Measurements from ENCODE around the gene TAF1A.
A peak's percentile ranks its signal among the peaks of the same experiment; 100 is the strongest.
"Not testable (repeated sequence)": the region's sequence is repeated elsewhere in the genome, so short reads cannot be mapped to it uniquely, and the experiment has no call there.

Gene TAF1A

DNA sequence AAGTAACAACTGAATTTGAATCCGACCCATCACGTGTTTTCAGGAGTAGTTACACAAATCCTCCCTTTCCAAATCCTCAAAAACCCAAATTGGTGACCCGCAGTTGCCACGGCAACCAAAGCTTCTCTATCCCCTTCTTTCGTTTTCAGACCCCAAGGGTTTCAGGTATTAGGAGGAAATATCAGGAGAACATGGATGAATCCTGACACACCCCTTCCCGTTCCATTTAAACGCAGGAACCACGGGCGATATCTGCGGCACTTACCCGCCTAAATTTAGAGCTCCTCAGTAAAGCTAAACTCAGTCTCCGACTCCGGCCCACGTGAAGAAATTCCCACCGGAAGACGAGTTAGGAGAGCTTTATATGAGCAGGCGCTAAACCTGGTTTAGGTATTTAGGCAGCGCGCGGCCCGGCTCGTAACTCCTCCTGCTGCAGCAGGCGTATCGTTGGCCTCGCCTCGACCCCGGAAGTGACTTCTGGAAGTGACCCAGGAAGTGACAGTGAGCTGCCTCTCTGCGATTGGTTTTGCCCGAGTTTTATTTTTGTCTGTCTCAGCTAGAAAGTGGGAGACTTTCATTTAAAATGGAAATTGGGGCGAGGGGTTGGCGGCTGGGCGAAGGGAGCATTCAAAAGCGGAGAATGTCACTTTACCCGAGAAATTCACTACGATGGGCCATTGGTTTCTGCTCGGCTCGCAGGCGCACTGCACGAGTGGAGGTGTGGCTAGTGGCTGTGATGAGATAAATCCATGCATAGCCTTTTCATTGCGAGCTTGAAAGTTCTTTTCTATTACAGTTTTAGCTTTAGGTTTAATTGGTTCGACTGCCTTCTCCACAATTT lies at the start of gene TAF1A:
TSS of gene TAF1A (minus strand) at position 472 of the 841 bp plus-strand sequence.
- peak; percentile 78 to 90 for DNase-seq

DNA sequence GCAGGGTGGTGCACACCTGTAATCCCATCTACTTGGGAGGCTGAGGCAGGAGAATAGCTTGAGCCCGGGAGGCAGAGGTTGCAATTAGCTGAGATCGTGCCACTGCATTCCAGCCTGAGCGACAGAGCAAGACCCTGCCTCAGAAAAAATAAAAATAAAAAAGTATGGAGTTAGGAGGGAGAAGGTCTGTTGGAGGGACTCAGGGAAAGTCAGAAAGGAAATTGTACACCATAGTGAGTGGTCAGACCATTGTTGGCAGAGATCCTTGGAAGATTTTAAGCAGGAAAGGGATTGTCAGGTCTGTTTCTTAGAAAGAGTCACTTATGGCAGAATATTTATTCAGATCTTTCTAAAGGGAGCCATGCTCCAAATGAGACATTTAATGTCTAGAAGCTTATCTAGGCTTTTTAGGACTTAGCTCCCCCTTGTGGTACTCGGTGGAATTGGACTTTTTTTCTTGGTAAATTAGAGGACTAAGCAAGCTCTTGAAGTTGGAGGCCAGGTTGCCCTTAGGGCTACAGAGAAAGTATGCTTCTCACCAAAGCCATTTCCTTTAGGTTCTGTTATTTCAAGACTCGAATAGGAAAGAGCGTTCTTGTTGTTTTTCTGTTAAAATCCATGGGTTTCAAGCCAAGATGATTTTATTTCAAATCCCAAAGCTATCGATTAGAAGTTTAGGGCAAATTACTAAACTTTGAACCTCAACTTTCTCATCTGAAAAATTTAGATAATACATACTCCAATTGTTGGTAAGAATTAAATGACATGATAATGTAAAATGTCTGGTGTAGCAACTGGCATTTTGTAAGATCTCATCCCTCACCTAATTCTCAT lies 44.7 kb upstream of the TAF1A start:
- DNase-seq: peak; percentile 14 to 82

DNA sequence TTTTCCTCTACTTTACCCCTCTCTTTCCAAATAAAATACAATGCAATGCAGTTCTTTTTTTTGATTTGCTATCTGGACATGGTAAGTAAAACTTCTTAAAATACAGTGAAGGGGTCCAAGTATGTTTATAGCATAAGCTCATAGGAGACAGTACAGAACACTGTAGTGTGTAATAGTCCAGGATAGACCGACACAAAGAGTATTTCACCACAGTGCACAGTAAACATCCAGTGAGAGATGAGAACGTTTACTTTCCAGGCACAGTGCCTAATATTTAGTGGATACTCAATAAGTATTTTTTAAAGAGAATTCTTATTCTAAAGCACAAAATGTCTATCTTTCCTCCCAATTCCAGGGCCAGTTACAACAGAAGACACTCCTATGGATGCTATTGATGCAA lies 43.0 kb upstream of the TAF1A start:
- DNase-seq: no peak

DNA sequence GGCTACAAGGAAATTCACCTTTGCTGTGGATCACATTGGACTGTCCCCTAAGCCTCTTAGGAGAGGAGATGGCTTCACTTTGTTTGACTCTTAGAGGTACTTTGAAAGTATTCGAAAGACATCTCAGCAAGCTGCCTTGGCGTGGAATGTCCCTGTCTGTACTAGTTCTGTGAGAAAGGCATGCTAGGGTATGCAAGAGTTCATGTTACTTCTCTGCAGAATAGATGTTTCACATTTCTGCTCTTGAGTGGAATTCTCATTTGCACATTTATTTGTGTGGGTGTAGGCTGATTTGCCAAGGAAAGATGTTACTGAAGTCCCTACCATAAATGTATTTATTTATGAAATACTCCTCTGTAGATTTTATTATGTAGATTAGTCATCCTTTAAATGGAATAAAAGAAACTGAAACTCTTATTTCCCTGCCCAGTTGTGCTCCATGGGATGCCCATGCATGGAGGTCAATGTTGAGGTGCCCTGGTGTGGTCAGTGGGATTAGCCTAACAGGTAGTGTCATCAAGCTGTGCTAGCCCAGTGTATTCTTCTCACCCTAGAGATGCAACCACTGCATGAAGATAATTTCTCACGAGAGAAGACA lies 42.0 kb upstream of the TAF1A start:
- no peak for DNase-seq

DNA sequence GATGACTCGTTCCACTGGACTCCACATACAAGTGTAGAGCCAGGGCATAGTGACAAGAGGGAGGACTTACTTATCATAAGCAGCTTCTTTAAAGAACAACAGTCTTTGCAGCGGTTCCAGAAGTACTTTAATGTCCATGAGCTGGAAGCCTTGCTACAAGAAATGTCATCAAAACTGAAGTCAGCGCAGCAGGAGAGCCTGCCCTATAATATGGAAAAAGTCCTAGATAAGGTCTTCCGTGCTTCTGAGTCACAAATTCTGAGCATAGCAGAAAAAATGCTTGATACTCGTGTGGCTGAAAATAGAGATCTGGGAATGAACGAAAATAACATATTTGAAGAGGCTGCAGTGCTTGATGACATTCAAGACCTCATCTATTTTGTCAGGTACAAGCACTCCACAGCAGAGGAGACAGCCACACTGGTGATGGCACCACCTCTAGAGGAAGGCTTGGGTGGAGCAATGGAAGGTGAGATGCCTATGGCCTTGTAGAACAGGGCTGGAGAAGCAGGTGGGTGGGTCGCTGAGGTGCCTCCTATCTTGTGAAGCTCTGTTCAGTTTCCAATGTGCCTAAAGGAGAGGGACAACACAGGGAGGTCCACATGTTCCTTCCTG lies 40.3 kb upstream of the TAF1A start:
- no peak for DNase-seq

DNA sequence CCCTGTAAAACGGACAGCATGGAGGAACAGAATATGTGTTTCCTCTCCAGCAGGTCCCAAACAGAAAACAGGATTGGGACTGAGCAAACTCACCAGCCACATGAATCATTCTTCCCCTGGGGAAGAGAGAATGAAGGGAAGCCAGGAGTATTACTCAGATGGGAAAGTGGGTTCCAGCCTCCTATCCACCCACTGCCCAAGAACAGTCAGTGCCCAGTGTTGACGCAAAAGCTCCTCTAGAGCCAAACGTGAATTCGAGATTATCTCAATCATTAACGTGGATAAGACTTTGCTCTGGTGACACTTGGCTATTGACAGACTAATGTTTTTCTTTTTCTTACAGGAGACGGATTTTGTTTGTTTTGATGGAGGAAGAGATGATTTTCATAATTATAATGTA lies 37.5 kb upstream of the TAF1A start:
- no peak for DNase-seq

DNA sequence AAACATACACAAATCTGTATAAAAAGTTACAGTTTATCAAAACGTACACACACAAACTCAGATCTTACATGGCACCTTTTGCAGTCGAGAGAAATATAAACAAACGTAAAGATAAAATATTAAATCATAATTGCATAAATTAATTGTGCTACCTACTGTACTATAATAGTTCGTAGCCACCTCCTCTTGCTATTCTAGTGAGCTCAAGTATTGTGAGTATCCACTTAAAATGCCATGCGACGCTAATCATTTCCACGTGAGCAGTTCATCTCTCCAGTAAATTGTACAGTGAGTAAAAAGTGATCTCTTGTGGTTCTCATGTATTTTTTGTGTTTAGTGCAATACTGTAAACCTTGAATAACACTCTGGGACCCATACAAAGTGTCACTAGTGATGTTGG lies 34.5 kb upstream of the TAF1A start:
- DNase-seq: no peak

DNA sequence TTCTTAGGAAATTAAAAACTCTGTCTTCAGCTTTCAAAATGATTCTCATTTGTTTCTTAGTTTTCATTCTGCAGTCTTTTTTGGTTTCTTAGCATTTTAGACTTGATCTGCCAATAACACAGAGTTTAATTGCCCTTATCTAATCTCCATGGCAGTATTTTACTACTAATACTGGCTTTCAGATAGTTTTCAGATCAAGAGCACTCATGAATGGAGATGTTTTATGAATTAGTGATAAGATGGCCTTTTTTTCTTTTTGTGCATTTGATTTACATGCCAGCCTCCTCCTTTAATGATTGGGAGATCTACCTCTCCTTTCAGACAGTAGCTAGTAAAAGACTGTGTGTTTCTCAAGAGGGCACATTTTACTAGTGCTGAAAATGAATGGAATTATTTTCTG lies 33.7 kb upstream of the TAF1A start:
- DNase-seq: no peak

DNA sequence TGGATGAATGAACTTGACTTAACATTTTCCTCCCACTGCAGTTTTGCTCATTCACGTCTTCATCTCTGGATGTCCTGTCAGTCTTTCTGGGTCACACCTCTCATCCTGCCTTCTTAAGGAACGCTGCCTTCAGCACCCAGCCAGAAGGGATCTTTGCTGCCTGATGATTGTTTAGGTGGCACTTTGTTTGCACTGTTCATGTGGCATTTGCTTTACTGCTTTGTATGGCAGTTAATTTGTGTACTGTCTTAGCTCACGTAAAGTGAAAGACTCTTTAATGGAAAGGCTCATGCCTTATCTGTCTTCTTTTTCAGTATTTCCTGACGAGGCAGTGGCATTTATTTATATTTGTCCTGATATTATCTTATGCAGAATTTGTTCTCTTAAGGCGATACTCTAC lies 33.0 kb upstream of the TAF1A start:
- DNase-seq: no peak

DNA sequence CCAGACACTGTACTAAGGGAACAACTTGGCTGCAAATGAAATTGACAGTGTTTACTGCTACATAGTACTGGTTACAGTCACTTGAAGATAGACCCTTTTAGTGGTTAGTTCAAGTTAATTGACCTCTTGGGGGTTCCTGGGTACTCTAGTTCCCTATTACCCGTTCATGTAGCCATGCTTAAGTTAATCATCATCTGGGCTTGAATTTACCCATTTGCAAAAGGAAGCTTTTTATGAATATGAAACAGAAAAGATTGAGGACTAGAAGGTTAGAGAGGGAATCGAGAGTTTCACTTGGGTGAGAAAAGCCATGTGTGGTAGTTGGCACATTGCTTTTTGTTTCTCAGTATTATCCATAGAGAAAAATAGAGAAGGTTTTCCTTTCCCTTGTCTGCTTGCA lies 30.8 kb upstream of the TAF1A start:
- no peak for DNase-seq

DNA sequence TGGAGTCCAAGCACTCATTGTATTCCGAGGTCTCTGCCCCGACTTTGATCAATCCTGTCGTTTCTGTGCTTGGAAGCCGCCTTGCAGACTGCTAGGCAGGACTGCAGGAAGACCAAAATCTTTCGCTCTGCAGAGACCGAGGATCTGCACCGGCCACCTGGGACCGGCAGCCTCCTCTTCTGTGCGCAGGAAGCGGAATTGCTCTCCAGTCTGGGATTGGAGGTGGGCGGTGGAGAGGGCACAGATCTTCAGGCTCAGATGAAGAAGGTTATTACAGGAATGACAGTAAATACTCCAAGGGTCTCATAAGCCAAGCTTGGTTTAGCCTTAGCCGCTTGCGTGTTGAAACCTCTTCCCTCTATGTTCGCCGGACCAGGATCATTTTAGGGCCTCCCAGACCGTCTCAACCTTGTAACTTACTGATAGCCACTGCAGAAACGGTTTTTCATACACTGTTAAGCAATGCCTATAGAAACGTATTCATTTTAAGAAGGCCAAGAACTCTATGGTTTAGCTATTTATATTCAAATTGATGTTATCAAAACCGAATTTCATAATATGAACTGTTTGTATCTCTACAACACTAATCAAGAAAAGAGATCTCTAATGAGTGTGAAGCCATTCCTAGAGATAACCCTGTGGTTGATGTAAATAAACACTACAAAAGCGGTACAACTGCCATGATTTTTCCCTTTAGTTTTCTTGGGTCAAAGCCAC lies 29.3 kb upstream of the TAF1A start:
- peak in 1 of 2 donors; percentile 2 for DNase-seq

DNA sequence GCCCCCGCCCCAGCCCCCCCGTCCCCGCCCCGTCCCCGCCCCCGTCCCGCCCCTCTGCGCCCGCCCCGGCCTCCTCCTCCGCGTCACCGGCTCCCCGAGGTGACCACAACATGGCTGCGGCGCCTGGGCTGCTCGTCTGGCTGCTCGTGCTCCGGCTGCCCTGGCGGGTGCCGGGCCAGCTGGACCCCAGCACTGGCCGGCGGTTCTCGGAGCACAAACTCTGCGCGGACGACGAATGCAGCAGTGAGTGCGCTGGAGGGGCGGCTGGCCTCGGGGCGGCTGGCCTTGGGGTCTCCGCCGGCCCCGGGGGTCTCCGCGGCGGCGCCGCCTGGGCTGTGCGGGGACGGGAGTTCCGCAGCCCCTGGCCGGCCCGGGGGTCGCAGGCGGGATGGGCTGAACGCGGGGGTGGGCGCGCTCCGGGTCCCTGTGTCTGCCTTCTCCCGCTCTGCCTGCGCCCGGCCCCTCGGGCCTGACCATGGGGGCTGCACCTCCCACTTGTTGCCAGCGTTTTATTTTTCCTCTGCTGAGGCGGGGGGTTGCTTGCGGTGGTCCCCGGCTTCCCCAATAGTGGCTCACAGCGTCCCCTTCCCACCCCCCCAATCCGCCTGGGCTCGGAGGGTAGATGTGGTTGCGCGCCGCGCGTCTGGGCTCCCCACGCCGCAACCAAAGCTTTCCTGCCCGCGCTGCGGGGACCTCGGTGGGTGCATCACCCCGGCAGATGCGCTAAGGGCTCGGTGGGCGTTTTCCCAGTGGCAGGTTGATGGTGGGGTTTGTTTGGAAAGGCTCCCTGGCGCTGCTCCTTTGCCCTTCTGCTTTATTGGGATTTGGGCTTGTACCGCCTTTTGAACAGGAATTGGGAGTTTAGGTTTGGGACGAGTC lies 28.5 kb upstream of the TAF1A start, which contains the start of gene MIA3:
TSS of gene MIA3 (plus strand) at position 97 of the 879 bp plus-strand sequence. CDS start at position 111, 14 bp downstream.
- DNase-seq: peak; percentile 72 to 88

DNA sequence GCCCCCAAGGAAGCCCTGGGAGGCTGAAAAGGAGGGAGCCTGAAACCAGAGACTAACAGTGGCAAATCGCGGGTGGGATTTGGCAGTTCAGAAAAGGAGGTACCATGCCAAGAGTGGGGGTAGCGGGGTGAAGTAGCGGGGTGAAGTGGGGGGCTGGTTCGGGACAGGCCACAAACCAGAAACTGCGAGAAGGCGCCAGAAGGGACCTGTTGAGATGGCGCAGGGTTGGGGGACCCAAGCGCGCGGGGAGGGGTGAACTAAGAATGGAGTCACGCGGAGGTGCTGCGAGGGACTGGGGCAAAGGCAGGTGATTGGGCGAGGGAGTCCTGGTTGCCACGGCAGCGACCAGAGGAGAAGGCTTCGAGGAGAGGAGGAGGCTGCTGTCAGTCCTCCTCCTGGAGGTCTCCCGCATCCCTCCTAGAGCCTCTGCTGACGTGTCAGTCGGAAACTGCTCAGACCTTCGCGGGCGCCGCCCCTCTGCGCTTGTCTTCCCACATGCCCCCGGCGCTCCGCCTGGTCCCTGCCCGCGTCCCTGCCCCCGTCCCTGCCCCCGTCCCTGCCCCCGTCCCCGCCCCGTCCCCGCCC lies 27.7 kb upstream of the TAF1A start:
- peak; percentile 87 to 88 for DNase-seq

DNA sequence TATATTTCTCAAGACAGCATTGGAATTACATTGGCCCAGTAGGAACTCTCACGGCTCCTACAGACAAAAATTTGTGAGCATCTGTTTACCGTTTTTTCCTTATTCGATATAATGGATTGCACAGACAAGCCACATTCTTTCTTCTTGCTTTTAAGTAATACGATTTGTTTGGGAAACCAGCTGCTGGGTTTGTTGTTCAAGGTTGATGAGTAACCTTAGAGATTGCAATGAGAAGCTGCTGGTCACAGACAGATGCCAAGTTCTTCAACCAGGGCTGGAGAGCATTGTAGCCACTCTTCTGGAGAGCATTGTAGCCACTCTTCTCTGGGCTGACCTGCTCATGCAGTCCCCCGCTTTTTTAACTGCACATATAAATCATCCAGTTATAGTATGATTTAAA lies 26.8 kb upstream of the TAF1A start:
- no peak for DNase-seq

DNA sequence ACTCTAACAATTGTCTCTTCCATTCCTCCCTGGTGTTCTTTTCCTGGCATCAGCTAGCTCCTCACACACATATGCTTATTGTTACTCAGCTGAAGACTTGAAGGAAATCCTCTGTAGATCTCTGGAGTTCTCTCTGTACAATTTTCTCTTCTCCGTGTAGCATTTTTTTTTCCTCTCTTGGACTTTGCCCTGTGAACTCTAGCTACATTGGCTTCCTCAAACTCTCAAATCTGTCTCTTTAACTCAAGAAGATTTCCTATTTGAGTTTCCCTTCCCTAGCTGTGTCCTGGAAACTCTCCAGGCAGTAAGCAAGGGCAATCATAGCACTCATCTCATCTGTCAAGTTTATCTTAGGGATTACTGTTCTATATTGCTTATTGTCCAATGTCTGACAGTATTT lies 23.9 kb upstream of the TAF1A start:
- no peak for DNase-seq

DNA sequence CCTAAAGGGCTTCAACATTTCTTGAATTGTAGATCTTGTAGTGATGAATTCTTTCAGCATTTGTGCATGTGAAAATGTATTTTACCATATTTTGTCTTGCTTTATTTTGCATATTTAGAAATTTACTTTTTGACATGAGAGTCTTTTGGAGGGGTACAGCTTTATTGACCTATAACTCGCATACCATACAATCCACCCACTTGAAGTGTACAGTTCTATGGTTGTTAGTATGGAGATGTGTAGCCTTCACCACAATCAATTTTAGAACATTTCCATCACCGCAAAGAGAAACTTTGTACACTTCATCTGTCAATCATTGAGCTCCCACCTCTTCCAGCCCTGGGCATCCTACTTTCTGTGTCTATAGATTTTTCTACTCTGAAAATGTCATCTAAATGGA lies 21.0 kb upstream of the TAF1A start:
- no peak for DNase-seq

DNA sequence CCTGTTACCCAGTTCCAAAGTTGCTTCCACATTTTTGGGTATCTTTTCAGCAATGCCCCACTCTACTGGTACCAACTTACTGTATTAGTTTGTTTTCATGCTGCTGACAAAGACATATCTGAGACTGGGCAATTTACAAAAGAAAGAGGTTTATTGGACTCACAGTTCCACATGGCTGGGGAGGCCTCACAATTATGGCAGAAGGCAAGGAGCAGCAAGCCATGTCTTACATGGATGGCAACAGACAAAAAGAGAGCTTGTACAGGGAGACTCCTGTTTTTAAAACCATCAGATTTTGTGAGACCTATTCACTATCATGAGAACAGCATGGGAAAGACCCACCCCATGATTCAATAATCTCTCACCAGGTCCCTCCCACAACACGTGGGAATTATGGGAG lies 19.4 kb upstream of the TAF1A start:
- not testable (repeated sequence) for DNase-seq

DNA sequence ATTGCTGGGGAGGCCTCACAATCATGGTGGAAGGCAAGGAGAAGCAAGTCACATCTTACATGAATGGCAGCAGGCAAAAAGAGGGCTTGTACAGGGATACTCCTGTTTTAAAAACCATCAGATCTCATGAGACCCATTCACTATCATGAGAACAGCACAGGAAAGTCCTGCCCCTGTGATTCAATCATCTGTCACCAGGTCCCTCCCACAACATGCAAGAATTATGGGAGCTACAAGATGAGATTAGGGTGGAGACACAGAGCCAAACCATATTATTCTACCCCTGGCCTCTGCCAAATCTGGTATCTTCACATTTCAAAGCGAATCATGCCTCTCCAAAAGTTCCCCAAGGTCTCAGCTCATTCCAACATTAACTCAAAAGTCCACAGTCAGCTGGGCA lies 17.0 kb upstream of the TAF1A start:
- DNase-seq: no peak

DNA sequence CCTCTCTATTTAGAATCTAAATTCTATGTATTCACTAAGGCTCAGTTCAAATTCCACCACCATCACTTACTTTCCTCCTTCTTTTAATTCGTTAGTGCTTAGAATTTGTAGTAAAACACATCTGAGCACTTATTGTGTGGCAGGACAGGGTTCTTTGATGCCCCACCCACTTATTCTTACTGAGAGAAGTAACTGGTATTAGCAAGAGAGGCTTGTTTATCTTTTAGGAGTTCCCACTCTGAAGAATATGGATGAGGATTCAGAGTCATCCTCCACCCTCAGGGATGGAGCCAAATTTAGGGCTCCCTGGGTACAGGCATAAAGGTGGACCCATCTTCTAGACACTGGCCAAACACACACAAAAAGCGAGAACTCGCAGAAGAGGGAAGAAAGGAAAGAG lies 11.5 kb upstream of the TAF1A start:
- no peak for DNase-seq

DNA sequence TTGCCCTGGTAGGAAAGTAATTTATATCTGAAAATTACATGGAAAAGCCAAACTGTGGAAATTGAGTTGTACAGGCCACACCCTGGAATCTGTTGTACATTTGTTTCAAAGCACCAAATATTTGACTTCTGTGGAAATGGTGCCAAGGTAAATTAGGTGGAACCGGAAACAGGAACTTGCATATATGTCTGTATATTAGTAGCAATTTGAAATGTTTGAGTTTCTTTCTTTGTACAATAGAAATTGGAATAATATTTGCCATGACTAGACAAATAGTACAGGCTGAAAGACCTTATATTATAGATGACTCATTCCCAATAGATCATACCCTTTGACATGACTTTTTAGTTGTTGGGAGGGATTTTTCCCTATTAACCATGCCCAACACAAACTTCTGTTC lies 10.5 kb upstream of the TAF1A start:
- DNase-seq: no peak

DNA sequence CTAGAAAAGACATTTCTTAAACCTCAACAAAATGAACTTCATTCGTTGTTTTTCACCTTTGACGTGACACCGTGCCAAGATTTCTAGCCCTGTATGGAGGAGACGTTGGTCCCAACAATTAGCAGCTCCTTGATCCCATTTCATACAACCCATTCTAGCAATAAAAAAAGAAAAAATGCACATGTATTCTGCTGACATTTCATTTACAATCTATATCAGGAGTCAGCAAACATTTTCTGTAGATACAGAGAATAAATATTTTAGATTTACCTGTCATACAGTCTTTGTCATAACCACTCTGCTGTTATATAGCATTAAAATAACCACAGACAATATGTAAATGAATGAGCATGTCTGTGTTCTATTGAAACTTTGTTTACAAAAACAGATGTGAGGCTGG lies 7.0 kb upstream of the TAF1A start:
- DNase-seq: no peak
